RKO (cell line): ENCODE measurements around the gene HIPK1.
A peak's percentile ranks its signal among the peaks of the same experiment; 100 is the strongest.
"Not testable (repeated sequence)": the region's sequence is repeated elsewhere in the genome, so short reads cannot be mapped to it uniquely, and the experiment has no call there.

ENCODE experiments used
- DNase-seq: peaks from one replicate; pipeline ENCODE4 v3.0.0-alpha.2; 2016; ENCODE audit warnings: low spot score

Gene HIPK1

DNA sequence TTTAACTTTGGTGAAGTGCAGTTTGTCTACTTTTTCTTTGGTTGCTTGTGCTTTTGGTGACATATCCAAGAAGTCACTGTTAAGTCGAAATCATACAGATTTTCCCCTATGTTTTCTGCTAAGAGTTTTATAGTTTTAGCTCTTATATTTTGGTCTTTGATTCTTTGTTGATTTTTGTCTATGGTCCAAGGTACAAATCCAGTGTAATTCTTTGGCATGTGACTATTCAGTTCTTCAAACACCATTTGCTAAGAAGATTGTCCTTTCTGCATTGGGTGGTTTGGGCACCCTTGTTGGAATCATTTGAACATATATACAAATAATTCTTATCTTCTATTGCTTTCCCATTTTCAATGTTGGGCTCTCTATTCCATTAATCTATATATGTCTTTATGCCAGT lies 16.2 kb downstream of the HIPK1 start:
- DNase-seq: no peak

GRCh38 chr1:113946112-113946511 lies 17.0 kb downstream of the HIPK1 start:
- DNase-seq: no peak

DNA sequence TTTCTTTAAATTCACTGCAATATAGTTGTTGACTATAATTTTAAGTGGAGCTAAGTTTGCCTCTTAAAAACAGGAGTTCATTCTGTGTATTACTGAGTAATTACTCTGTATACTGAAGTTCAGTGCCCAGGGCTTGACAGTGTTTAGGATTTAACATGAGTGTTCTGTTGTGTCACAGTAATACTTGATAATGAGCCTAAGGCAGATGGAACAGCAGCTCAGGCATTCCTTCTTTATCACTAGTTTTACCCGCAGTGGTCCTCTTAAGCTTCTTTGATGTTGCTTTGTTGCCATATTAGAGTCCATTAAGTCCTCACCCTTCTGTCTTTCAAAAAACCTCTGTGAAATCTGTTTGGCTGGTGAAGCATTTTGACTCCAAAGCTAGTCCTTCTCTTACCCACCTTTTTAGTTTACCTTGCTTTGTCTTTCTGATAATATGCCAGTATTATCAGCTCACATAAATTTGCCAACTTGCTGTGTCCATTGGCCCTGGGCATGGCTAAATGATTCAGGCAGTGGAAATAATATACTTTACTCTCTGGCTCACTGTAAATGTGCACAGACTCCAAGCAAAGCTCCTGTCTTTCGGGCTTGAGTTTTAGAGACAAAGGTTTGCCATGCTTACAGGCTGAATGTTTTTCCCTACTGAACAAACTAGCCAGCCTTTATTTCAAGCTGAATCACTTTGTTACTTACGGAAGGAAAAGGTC lies 17.7 kb downstream of the HIPK1 start:
- no peak for DNase-seq

GRCh38 chr1:113947388-113948107 lies 18.4 kb downstream of the HIPK1 start:
- DNase-seq: no peak

DNA sequence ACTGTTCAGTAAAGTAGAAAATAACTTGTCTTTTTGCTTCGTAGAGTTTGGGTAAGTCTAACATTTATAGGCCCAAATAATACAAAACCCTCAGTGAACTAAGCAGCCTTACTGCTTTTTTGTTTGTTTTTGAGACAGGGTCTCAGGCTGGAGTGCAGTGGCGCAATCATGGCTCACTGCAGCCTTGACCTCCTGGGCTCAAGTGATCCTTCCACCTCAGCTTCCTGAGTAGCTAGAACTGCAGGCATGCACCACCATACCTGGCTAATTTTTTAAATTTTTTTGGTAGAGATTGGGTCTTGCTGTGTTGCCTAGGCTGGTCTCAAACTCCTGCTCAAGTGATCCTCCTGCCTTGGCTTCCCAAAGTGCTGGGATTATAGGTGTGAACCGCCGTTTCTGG lies 19.0 kb downstream of the HIPK1 start:
- DNase-seq: not testable (repeated sequence)

GRCh38 chr1:113949007-113949406 lies 19.9 kb downstream of the HIPK1 start:
- peak; percentile 32 for DNase-seq

- no peak for DNase-seq
Observed at GRCh38 chr1:113950908-113951307, 21.8 kb downstream of the HIPK1 start.

DNA sequence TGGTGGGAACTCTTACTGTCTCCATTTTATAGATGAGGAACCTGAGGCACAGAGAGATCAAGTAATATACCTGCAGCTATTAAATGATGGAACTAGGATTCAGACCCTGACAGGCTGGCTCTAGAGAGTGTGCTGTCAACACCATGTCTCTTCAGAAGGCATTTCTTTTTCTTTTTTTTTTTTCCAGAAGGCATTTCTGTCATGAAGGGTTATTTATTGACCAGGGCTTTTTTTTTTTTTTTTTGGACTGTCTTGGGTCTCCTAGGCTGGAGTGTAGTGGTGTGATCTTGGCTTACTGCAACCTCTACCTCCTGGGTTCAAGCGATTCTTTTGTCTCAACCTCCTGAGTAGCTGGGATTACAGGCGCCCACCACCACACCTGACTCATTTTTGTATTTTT lies 22.6 kb downstream of the HIPK1 start:
- DNase-seq: no peak

- DNase-seq: peak; percentile 17
Observed at GRCh38 chr1:113957984-113958383, 28.9 kb downstream of the HIPK1 start.

DNA sequence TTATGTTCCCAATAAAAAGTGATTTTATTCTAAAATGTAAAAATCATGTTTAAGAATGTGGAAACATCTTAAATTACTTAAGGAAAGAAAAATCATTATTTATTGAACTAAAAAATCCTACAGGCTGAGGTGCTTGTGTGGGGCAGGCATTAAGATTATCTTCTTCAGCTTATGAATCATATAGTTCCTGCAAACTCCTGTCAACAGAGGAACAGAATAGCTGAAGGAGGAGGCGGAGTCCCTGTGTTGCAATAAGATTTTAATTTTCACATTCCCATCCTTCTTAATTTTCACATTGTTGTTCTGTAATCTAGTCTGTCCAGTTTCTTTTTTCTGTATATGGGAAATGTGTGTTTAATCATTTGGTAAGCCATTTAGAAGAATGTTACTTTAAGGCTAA lies 29.6 kb downstream of the HIPK1 start:
- DNase-seq: no peak

DNA sequence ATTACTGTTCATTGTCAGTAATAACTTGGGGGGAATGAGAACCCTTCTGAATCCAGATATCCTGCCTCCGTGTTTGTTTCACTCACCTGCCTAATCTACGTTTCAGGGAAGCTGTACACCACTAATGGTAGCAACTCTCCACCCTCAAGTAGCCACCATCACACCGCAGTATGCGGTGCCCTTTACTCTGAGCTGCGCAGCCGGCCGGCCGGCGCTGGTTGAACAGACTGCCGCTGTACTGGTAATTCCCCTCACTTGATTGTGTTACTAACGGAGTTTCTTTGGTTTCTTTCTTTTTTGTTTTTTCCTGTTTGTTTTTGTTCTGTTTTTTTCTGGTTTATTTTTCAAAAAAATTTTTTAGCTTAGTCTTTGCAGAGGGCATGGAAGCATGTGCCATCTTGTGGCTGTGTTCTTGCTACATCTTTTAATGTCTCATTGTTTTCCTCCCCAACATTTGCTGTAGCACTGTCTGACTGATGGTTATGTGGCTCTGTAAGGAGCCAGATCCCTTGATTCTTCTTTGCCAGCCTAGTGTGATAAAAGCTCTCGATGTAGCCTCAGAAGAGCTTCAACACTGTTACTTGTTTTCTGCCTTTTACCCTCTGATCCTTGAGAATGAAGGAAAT lies 34.3 kb downstream of the HIPK1 start:
- DNase-seq: peak; percentile 16

DNA sequence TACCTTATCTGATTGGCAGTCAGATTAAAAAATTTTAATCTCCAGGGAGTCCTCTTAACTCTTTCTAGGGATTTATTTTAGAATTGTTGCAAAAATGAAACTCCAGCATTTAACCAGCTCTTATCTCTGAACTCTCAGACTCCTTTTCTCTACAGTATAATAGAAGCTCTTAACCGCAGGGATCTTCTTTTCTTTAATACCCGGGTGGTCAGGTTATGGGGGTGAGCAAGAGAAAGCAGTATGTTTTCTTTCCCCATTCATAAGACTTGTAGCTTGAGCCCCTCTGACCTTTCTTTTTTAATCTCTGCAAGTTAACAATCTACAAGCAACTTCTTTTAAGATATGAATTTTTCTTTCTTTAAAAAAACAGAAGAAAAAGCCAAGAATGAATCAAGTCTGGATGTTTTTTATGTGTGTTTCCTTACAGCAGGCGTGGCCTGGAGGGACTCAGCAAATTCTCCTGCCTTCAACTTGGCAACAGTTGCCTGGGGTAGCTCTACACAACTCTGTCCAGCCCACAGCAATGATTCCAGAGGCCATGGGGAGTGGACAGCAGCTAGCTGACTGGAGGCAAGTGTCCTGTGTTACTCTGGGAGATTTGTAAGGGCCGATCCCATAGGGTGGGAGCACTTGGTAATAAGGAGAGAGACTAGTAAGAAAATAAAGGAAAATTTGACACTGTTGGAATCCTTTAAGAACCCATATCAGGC lies 36.7 kb downstream of the HIPK1 start:
- DNase-seq: no peak

GRCh38 chr1:113972954-113973353 lies 43.8 kb downstream of the HIPK1 start:
- DNase-seq: no peak

DNA sequence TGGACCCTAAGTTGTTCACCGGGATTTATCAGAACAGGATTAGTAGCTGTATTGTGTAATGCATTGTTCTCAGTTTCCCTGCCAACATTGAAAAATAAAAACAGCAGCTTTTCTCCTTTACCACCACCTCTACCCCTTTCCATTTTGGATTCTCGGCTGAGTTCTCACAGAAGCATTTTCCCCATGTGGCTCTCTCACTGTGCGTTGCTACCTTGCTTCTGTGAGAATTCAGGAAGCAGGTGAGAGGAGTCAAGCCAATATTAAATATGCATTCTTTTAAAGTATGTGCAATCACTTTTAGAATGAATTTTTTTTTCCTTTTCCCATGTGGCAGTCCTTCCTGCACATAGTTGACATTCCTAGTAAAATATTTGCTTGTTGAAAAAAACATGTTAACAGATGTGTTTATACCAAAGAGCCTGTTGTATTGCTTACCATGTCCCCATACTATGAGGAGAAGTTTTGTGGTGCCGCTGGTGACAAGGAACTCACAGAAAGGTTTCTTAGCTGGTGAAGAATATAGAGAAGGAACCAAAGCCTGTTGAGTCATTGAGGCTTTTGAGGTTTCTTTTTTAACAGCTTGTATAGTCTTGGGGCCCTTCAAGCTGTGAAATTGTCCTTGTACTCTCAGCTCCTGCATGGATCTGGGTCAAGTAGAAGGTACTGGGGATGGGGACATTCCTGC lies 46.2 kb downstream of the HIPK1 start:
- no peak for DNase-seq

DNA sequence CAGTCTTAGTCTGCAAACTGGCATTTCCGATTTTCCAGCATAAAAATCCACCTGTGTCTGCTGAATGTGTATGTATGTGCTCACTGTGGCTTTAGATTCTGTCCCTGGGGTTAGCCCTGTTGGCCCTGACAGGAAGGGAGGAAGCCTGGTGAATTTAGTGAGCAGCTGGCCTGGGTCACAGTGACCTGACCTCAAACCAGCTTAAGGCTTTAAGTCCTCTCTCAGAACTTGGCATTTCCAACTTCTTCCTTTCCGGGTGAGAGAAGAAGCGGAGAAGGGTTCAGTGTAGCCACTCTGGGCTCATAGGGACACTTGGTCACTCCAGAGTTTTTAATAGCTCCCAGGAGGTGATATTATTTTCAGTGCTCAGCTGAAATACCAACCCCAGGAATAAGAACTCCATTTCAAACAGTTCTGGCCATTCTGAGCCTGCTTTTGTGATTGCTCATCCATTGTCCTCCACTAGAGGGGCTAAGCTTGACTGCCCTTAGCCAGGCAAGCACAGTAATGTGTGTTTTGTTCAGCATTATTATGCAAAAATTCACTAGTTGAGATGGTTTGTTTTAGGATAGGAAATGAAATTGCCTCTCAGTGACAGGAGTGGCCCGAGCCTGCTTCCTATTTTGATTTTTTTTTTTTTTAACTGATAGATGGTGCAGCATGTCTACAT lies 47.6 kb downstream of the HIPK1 start:
- peak; percentile 48 for DNase-seq

- no peak for DNase-seq
Observed at GRCh38 chr1:113977906-113978305, 48.8 kb downstream of the HIPK1 start.

GRCh38 chr1:113978863-113979702 lies 50.0 kb downstream of the HIPK1 start, which contains the start of gene OLFML3:
TSS of gene OLFML3 (plus strand) at chr1:113979474. CDS start at chr1:113979517, 43 bp downstream.
- peak; percentile 86 for DNase-seq

- no peak for DNase-seq
Observed at GRCh38 chr1:113980110-113980509, 51.0 kb downstream of the HIPK1 start.

GRCh38 chr1:113981962-113982931 lies 53.1 kb downstream of the HIPK1 start:
- DNase-seq: no peak
